Astrocyte of the cerebellum (primary cell): ENCODE results near the gene MTMR6.

Experiments used
- DNase-seq: peaks from one replicate; pipeline ENCODE4 v3.0.0-alpha.2; 2011; ENCODE audit warnings: low read depth
- H3K4me3 ChIP-seq: 2 replicates; pipeline ENCODE4 v1.5.1; 2011; ENCODE audit warnings: mild to moderate bottlenecking, low read depth, low read length, moderate library complexity
- CTCF ChIP-seq: IDR thresholded peaks from 2 replicates; pipeline ENCODE4 v1.5.1; 2012; ENCODE audit warnings: low read length, low read depth, moderate library complexity, mild to moderate bottlenecking; ENCODE audit errors: missing control alignments
- in situ Hi-C: cut with HindIII; loops from 2 replicates; pipeline ENCODE4 v1.10.0; 2017; ENCODE audit warnings: low sequenced_read_pairs

The MTMR6 gene

GRCh38 chr13:25281193-25281934, 5.9 kb downstream of the MTMR6 start:
- DNase-seq = no peak
- in situ Hi-C loops = no loop called here
- no peak overlapping the region for H3K4me3 ChIP-seq
- no peak for TF ChIP-seq CTCF

- DNase-seq = no peak
- in situ Hi-C loops = no loop called here
- H3K4me3 ChIP-seq = no peak overlapping the region
- TF ChIP-seq CTCF = no peak
Measured at GRCh38 chr13:25280396-25280795, 6.9 kb downstream of the MTMR6 start.

- no peak for DNase-seq
- TF ChIP-seq CTCF = no peak
- H3K4me3 ChIP-seq = no peak overlapping the region
- in situ Hi-C loops = no loop called here
Measured at GRCh38 chr13:25276748-25277147, 10.5 kb downstream of the MTMR6 start.

GRCh38 chr13:25268561-25268960, 18.7 kb downstream of the MTMR6 start:
- TF ChIP-seq CTCF = no peak
- in situ Hi-C loops = no loop called here
- no peak overlapping the region for H3K4me3 ChIP-seq
- no peak for DNase-seq

- in situ Hi-C loops = no loop called here
- peak; percentile 36 for TF ChIP-seq CTCF
- DNase-seq = no peak
- no peak overlapping the region for H3K4me3 ChIP-seq
Measured at GRCh38 chr13:25267715-25268114, 19.6 kb downstream of the MTMR6 start.

- DNase-seq = no peak
- in situ Hi-C loops = no loop called here
- no peak for TF ChIP-seq CTCF
- H3K4me3 ChIP-seq = no peak overlapping the region
Measured at GRCh38 chr13:25266706-25267105, 20.6 kb downstream of the MTMR6 start.
